ENCODE measurements around the gene HBS1L. TPM values are rescaled to one million over a fixed set of nuclear protein-coding genes. Genes with fewer than 3 reads are reported as not detected.

The HBS1L gene
- total and polyA plus RNA-seq, 2 of the 4 experiments (the other 2 are of a cell fraction), result 45.1 to 120 TPM

GRCh38 chr6:134921721-134922261 lies 132.8 kb downstream of the HBS1L start:
- no peak overlapping the region for H4K91ac ChIP-seq (ENCODE audit: insufficient read depth, low read depth, low read length)
- no peaks in the 10 kb centered on the region for H3K79me1 ChIP-seq (ENCODE audit: low read depth in 1 of 2, low read length in 2 of 2)
- H2AFZ ChIP-seq (replicated peaks; ENCODE audit: low read length, poor library complexity), result no peak overlapping the region
- H3K9ac ChIP-seq (ENCODE audit: low read depth, low read length), result no peak overlapping the region
- H3K27me3 ChIP-seq (ENCODE audit: control insufficient read depth, insufficient read depth, low read length), result no peaks in the 10 kb centered on the region
- H2AK5ac ChIP-seq (ENCODE audit: low read depth, low read length), result no peak overlapping the region
- H3K14ac ChIP-seq (replicated peaks; ENCODE audit: low read depth, low read length), result no peak overlapping the region
- no peak overlapping the region for H3K4ac ChIP-seq (ENCODE audit: low read depth, low read length)
- H2BK5ac ChIP-seq (ENCODE audit: low read depth, low read length, poor library complexity, severe bottlenecking), result no peak overlapping the region
- H3K56ac ChIP-seq (ENCODE audit: extremely low read depth, insufficient read depth, low read length), result no peak overlapping the region
- H3K18ac ChIP-seq (ENCODE audit: low read depth, low read length), result no peak overlapping the region
- TF ChIP-seq RAD21 (IDR thresholded peaks at IDR 0.05; ENCODE audit: low read length) (no peak), RCOR1 (IDR thresholded peaks at IDR 0.05; ENCODE audit: insufficient replicate concordance, low read length) (no peak), RFX5 (IDR thresholded peaks at IDR 0.05; ENCODE audit: low read depth, low read length) (no peak), MAZ (IDR thresholded peaks at IDR 0.05; ENCODE audit: borderline replicate concordance, low read depth, low read length) (no peak), NFE2L2 (IDR thresholded peaks at IDR 0.05; ENCODE audit: low read depth, low read length) (no peak), CHD1 (IDR thresholded peaks at IDR 0.05; ENCODE audit: low read depth, low read length) (no peak), MXI1 (IDR thresholded peaks at IDR 0.05; ENCODE audit: borderline replicate concordance, low read depth, low read length) (no peak), CEBPB (IDR thresholded peaks at IDR 0.05; ENCODE audit: low read depth, low read length) (no peak), FOS (IDR thresholded peaks at IDR 0.05; ENCODE audit: low read depth, low read length) (no peak), CTCF (conservative IDR thresholded peaks at IDR 0.05; ENCODE audit: low read depth, low read length) (no peak), BHLHE40 (IDR thresholded peaks at IDR 0.05; ENCODE audit: low read depth, low read length) (no peak)
- TF ChIP-seq, protein P1, sequence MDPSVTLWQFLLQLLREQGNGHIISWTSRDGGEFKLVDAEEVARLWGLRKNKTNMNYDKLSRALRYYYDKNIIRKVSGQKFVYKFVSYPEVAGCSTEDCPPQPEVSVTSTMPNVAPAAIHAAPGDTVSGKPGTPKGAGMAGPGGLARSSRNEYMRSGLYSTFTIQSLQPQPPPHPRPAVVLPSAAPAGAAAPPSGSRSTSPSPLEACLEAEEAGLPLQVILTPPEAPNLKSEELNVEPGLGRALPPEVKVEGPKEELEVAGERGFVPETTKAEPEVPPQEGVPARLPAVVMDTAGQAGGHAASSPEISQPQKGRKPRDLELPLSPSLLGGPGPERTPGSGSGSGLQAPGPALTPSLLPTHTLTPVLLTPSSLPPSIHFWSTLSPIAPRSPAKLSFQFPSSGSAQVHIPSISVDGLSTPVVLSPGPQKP (IDR thresholded peaks at IDR 0.05; ENCODE audit: borderline replicate concordance, low read depth, low read length), result no peak
- H2AK9ac ChIP-seq (replicated peaks; ENCODE audit: low read depth, low read length, poor library complexity), result no peak overlapping the region
- no peak overlapping the region for H3K23ac ChIP-seq (ENCODE audit: low read depth, low read length)
- no peak overlapping the region for H4K8ac ChIP-seq (ENCODE audit: low read depth in 2 of 2, low read length in 2 of 2)
- H4K20me1 ChIP-seq (ENCODE audit: insufficient read depth, low read length), result no peaks in the 10 kb centered on the region
- in situ Hi-C loops (cut with MboI; ENCODE audit: low sequenced_read_pairs) (no loop called here), intact Hi-C loops (cut with micrococcal nuclease) (no loop called here), dilution Hi-C loops (cut with HindIII; ENCODE audit: low sequenced_read_pairs, unreplicated experiment) (no loop called here)
- H2BK20ac ChIP-seq (ENCODE audit: low read depth, low read length), result no peak overlapping the region; the same call in 1 of the 2 replicates
- no peak for ATAC-seq (ENCODE audit: low read depth)
- 0 out of 2 replicates have a peak, but pooled peaks cover 2% of the 10 kb centered on the region for H3K4me1 ChIP-seq (ENCODE audit: control insufficient read depth, insufficient read depth, low read length)
- no peak for DNase-seq
- ChIA-PET POLR2A (ENCODE audit: unreplicated experiment) (no interaction called here), CTCF (no interaction called here)
- no peaks in the 10 kb centered on the region for H3K36me3 ChIP-seq (ENCODE audit: control insufficient read depth, insufficient read depth, low read length)
- WGBS, 2 experiments (ENCODE audit: extremely low coverage in 2 of 2, insufficient read length in 1 of 2), result 87% methylated on average over 3 of the region's 6 CpGs; no CpG with 5 or more reads in 1 of the 2 experiments
- H3K4me2 ChIP-seq (ENCODE audit: low read depth, low read length), result no peak overlapping the region
- H2BK120ac ChIP-seq (ENCODE audit: low read depth, low read length), result no peak overlapping the region
- no peak overlapping the region for H3K4me3 ChIP-seq (ENCODE audit: insufficient read depth, low read depth, low read length)
- H3K9me1 ChIP-seq (ENCODE audit: insufficient read depth, low read length), result peaks cover 3% of the 10 kb centered on the region
- H2BK15ac ChIP-seq (ENCODE audit: low read depth, low read length), result no peak overlapping the region
- no peak overlapping the region for H3K27ac ChIP-seq (ENCODE audit: insufficient read depth, low read length)
- H4K5ac ChIP-seq (ENCODE audit: low read depth, low read length), result no peak overlapping the region
- H3K9me3 ChIP-seq (ENCODE audit: control insufficient read depth, insufficient read depth, low read length), result no peaks in the 10 kb centered on the region
- no TSS peak for BruUV-seq (replicated peaks)

Data from IMR-90 (cell line).